ENCODE data around the gene KIF13A.
"Not testable (repeated sequence)": the region's sequence is repeated elsewhere in the genome, so short reads cannot be mapped to it uniquely, and the experiment has no call there.

KIF13A gene

GRCh38 chr6:17762651-17763050 lies 224.8 kb downstream of the KIF13A start:
- DNase-seq, result no peak

DNA sequence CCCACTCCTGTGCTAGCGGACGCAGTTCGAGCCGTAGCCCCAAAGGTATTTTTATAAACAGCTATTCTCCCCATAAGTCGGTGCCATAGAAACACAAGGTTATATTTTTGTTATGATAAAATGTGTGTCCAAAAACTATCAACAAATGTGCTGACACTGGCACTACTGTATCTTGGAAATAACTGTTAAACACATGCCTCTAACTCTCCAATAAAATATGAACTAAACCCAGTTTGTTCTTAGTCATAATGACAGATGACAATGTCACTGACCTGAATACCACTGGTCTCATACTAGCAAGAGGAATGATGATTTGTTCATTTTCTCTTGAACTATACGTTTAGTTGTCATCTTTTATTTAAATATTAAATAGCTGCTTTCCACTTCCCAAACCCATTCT lies 229.3 kb downstream of the KIF13A start:
- DNase-seq, result no peak

- DNase-seq, result no peak
These were observed 233.2 kb downstream of the KIF13A start for GRCh38 chr6:17754254-17754653.

GRCh38 chr6:17745324-17745723 lies 242.1 kb downstream of the KIF13A start:
- not testable (repeated sequence) for DNase-seq

DNA sequence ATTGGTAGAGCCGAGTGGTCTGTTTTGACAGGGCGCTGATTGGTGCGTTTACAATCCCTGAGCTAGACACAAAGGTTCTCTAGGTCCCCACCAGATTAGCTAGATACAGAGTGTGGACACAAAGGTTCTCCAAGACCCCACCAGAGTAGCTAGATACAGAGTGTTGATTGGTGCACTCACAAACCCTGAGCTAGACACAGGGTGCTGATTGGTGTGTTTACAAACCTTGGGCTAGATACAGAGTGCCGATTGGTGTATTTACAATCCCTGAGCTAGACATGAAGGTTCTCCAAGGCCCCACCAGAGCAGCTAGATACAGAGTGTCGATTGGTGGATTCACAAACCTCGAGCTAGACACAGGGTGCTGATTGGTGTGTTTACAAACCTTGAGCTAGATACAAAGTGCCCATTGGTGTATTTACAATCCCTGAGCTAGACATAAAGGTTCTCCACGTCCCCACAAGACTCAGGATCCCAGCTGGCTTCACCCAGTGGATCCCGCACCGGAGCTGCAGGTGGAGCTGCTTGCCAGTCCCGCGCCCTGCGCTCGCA lies 242.6 kb downstream of the KIF13A start:
- DNase-seq, result not testable (repeated sequence)

GRCh38 chr6:17744019-17744756 lies 243.2 kb downstream of the KIF13A start:
- no peak for DNase-seq

DNA sequence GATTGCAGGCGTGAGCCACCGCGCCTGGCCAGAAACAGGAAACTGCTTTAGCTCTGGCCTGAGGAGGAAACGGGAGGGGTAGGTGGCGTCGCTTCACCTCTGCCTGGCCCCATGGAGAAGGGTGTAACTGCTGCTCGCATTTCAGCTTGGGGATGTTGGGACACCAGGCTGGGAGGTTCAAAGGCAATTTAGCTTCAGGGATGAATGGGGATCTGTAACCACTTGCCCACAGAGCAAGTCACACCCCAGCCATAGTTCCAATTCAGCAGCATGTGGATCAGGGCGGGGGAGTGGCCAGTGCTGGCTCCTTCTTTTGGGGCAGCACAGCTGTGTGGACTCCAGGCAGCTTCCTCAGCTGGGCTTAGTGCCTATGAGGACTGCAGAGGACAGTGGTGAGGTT lies 245.9 kb downstream of the KIF13A start:
- no peak for DNase-seq

DNA sequence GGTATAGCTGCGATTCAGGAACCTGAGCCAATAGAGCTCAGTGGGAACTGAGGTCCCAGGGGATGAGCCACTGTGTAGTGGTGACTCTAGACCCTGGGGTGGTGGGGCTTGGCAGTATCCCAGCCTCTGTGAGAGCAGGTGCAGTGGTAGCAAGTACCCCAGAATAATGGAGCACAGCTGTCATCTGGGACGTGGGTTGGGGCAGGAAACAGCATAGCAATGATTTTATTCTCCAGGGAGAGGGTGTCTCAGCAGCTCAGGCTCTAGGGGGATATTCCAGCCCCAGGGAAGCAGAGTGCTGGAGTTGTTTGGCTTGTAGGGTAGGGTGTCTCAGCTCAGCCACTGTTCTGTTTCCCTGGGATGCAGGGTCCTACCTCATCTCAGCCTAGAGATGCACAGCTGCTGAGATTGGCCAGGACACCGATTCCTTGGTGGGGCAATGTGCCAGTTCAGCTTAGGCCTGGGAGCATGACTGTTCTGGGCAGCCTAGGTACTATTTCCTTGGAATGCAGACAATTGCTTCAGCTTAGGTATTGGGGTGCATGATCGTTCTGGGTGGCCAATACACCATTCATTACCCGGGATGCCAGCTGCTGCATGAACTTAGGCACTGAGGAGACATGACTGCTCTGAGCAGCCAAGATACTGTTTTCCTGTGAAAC lies 246.7 kb downstream of the KIF13A start:
- no peak for DNase-seq

GRCh38 chr6:17737704-17738252 lies 249.7 kb downstream of the KIF13A start:
- no peak for DNase-seq

GRCh38 chr6:17735311-17735710 lies 252.1 kb downstream of the KIF13A start:
- not testable (repeated sequence) for DNase-seq

- DNase-seq, result no peak
These were observed 257.2 kb downstream of the KIF13A start for GRCh38 chr6:17730078-17730704.

DNA sequence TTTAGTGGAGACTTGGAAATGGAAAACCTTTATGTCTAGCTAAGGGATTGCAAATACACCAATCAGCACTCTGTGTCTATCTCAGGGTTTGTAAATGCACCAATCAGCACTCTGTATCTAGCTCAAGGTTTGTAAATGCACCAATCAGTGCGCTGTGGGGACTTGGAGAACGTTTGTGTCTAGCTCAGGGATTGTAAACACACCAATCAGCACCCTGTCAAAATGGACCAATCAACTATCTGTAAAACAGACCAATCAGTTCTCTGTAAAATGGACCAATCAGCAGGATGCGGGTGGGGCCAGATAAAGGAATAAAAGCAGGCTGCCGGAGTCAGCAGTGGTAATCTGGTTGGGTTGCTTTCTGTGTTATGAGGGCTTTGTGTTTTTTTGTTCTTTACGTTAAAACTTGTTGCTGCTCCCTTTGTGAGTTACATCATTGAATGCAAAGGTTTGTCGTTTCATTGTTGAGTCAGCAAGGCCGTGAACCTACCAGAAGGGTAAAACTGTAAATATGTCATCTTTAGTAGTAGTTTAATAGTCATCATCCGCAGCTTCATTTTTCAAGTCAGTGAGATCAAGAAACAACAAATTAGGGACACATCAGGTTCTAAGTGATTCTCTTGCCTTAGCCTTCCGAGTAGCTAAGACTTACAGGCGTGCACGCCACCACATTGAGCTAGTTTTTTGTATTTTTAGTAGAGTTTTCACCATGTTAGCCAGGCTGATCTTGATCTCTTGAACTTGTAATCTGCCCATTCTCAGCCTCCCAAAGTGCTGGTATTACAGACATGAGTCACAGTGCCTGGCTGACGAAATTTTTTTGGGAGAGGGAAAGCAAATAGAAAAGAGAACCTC lies 258.0 kb downstream of the KIF13A start:
- no peak for DNase-seq

DNA sequence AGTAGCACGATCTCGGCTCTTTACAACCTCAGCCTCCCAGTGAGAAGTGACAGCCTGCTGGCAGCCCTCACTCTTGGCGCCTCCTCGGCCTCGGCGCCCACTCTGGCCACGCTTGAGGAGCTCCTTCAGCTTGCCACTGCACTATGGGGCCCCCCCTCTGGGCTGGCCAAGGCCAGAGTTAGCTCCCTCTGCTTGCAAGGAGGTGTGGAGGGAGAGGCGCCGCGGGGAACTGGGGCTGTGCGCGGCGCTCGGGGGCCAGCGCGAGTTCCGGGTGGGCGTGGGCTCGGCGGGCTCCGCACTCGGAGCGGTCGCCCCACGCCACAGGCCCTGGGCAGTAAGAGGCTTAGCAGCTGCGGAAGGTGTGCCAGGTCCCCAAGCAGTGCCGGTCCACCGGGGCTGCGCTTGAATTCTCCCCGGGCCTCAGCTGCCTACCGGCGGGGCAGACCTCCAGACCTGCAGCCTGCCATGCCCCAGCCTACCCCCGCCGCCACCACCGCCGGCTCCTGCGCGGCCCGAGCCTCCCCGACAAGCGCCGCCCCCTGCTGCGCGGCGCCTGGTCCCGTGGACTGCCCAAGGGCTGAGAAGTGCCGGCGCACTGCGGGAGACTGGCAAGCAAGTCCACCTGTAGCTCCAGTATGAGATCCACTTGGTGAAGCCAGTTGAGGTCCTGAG lies 258.7 kb downstream of the KIF13A start:
- DNase-seq, result no peak

GRCh38 chr6:17725083-17725482 lies 262.4 kb downstream of the KIF13A start:
- no peak for DNase-seq

DNA sequence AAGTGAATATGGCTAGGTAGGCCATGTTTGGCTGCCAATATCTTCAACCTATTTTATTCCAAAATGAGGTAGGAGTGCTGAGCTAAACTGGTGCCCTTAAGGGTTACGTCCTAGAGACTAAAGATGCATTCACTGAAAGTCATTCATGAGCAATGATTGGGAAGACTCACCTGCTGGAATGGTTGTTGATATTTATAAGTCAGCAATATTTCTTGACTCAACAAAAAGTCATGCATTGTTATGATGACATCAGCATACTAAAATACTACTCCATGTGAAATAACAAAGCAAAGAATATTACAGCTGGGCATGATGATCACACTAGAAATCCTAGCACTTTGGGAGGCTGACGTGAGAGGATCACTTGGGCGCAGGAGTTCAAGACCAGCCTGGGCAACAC lies 263.1 kb downstream of the KIF13A start:
- DNase-seq, result no peak

DNA sequence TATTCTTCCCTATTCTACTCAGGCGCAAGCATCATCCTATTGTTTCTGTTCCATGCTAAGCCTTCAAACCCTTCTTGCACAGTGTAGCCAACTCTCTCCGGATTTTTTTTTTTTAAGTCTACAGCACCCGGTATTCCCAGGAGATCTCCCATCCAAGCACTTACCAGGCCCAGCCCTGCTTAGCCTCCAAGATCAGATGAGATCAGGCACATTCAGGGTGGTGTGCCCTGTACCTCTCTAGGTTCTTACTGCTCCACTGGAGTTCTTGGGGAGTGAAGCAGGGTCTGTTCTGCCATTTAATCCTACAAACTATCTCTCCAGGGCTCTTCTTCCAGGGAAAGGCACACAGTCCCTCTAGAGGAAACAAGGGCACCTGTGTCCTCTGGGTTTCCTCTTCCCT lies 265.8 kb downstream of the KIF13A start:
- DNase-seq, result no peak

- no peak for DNase-seq
These were observed 268.0 kb downstream of the KIF13A start for GRCh38 chr6:17719323-17720041.

- DNase-seq, result no peak
These were observed 271.2 kb downstream of the KIF13A start for GRCh38 chr6:17716221-17716620.

DNA sequence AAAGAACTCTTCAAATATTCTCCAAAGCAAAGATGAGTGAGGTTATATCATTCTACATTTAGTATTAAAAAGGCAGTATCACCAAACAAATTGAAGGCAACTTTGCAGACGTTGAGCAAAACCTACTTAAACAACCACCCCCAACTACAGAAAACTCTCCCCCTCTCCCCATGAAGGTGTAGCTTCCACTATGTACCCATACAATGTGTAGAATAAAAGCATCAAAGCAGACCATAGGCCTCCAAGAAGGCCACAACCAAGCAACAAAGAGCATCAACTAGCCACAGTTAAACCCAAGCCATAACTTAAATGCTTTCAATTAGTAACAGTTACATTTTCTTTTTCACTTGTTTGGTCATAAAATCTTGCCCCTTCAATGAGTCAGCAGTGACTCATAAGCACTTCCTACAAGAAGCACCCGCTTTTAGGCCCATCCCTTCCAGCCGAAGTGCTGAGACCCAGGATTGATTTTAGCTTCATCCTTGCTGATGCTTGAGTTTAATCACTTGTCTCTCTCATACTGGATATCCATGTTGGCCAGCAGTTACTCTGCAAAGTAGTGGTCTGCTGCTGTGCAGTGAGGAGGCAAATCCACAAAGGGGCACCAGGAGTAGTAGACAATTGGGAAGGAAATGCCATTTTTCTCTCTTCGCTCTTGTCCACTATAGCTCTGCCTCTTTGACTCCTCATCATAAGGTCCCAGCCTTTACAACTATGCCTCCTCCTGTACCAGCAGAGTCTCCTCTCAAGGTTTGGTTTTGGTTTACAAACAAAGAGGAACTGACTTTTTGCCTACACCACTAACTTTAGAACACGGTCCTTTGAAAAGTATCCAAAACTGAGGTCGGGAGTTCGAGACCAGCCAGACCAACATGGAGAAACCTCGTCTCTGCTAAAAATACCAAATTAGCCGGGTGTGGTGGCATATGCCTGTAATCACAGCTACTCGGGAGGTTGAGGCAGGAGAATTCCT lies 272.3 kb downstream of the KIF13A start:
- no peak for DNase-seq

DNA sequence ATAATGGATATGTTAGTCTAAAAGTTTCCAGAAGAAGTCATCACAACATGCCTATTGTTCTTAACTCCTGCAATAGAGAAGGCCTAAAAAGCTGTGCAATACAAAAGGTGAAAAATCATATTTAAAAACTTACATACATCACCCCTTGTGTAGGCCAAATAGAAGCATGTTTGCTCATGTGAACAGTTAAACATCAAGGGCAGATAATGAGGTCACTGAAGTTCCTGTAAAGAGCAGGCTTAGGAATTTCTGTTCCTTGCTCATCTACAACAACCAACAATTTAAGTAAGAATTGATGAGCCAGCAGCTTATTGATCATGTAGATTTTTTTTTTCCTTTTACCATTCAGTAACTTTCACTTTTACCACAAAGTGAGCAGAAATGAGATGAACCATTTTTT lies 273.3 kb downstream of the KIF13A start:
- no peak for DNase-seq
